Inflammatory macrophage treated with lipopolysaccharide for 4 hours (primary cell): ENCODE data around the gene ZRANB1.

Experiments used
- DNase-seq: peaks from one replicate; pipeline ENCODE4 v3.0.0-alpha.2; 2020

The ZRANB1 gene

GRCh38 chr10:124923684-124924083 lies 18.2 kb upstream of the ZRANB1 start:
- no peak for DNase-seq

GRCh38 chr10:124926548-124926947 lies 15.4 kb upstream of the ZRANB1 start:
- no peak for DNase-seq

GRCh38 chr10:124928087-124928486 lies 13.8 kb upstream of the ZRANB1 start:
- DNase-seq: no peak

GRCh38 chr10:124928545-124928944 lies 13.4 kb upstream of the ZRANB1 start:
- DNase-seq: no peak

GRCh38 chr10:124935946-124936345 lies 6.0 kb upstream of the ZRANB1 start:
- DNase-seq: no peak

DNA sequence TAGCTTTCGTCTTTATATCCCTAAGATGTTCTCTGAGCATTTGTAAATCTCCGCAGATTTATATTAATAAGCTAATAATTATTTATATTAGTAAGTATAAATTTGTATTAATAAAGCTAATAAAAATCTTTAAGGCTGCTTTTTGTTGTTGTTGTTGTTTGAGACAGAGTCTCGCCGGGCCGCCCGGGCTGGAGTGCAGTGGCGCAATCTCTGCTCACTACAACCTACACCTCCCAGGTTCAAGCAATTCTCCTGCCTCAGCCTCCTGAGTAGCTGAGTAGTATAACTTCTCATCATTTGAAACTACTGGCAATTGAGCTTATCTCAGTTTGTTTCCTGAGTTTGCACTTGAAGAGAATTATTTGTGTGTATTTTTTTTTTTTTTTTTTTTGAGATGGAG lies 5.1 kb upstream of the ZRANB1 start:
- no peak for DNase-seq

GRCh38 chr10:124939290-124939689 lies 2.6 kb upstream of the ZRANB1 start:
- no peak for DNase-seq

- peak; percentile 45 for DNase-seq
Observed at GRCh38 chr10:124942317-124943169, 620 bp downstream of the ZRANB1 start.

GRCh38 chr10:124943301-124944092 lies 1.6 kb downstream of the ZRANB1 start:
- peak; percentile 39 for DNase-seq

- no peak for DNase-seq
Observed at GRCh38 chr10:124944982-124945381, 3.1 kb downstream of the ZRANB1 start.

- no peak for DNase-seq
Observed at GRCh38 chr10:124946945-124947344, 5.0 kb downstream of the ZRANB1 start.

DNA sequence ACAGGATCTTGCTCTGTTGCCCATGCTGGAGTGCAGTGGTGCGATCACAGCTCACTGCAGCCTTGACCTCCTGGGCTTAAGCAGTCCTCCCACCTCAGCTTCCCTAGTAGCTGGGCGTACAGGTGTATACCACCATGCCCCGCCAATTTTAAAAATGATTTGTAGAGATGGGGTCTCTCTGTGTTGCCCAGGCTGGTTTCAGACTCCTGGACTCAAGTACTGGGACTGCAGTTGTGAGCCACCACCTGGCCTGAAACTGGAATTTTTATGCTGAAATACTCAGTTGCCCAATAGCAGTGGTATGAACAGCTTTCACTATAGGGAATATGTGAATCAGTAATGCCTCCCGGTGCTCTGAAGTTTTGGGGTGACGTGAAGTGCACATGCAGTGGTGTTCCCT lies 7.6 kb downstream of the ZRANB1 start:
- peak; percentile 8 for DNase-seq

GRCh38 chr10:124952123-124952522 lies 10.2 kb downstream of the ZRANB1 start:
- no peak for DNase-seq

DNA sequence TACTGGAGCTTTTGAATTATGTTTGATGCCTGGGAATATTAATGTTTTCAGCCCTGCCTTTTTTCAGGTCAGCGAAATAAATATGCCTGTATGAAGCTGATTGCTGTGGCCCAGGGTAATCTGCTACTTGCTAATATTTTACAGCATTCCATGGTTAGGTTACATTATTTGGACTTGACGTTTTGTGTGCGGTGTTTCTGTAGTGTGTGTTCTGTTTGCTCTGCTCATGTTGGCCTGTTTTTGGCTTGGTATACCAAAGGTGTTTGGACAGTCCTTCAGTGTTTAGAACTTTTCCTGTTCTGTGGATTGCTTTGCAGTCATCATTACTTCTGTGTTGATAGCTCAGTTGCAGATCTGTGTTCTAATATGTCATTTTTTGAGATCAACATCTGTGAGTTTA lies 11.5 kb downstream of the ZRANB1 start:
- no peak for DNase-seq

- no peak for DNase-seq
Observed at GRCh38 chr10:124955243-124955642, 13.3 kb downstream of the ZRANB1 start.

- no peak for DNase-seq
Observed at GRCh38 chr10:124955868-124956267, 13.9 kb downstream of the ZRANB1 start.

GRCh38 chr10:124956764-124957163 lies 14.8 kb downstream of the ZRANB1 start:
- no peak for DNase-seq

DNA sequence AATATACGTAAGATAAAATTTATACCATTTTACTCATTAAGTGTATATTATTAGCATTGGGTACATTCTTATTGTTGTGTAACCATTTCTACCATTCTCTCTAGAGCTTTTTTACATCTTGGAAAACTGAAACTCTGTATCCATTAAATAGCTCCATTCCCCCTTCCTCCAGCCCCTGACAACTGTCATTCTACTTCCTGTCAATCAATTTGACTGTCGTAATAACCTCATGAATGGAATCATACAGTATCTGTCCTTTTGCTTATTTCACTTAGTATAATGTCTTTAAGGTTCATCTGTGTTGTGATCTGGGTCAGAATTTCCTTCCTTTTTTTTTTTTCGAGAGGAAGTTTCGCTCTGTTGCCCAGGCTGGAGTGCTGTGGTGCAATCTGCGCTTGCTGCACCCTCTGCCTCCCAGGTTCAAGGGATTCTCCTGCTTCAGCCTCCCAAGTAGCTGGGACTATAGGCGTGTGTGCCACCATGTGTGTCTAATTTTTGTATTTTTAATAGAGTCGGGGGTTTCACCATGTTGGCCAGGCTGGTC lies 15.6 kb downstream of the ZRANB1 start:
- peak; percentile 67 for DNase-seq

DNA sequence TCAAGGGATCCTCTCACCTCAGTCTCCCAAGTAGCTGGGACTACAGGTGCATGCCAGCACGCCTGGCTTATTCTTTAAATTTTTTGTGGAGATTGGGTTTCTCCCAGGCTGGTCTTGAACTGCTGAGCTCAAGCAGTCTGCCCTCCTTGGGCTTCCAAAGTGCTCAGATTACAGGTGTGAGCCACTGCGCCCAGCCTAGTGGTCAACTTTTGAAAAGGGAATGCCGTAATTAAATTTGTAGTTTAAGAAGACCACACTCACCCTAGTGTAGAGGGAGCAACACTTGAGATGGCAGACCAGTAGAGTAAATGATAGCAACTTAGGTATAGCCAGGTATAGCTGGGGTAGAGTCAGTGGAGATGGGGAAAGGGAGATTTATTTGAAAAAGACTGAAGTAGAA lies 17.6 kb downstream of the ZRANB1 start:
- no peak for DNase-seq

DNA sequence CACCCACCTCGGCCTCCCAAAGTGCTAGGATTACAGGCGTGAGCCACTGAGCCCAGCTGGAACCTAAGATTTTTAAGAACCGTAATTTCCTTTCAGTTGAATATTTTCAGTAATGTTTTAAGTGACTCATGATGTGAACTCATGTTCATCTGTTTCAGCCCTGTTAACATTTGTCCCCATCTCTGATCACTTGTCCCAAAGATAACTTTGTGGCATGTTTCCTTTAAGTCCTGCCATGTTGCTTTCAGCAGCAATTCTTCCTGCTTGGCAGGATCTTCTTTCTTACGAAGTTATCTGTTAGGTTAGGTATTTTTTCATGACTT lies 19.3 kb downstream of the ZRANB1 start:
- no peak for DNase-seq

- DNase-seq: no peak
Observed at GRCh38 chr10:124962421-124962820, 20.5 kb downstream of the ZRANB1 start.

- DNase-seq: peak; percentile 56
Observed at GRCh38 chr10:124963866-124964720, 22.2 kb downstream of the ZRANB1 start.

- DNase-seq: no peak
Observed at GRCh38 chr10:124966008-124966407, 24.1 kb downstream of the ZRANB1 start.
